Activated CD4-positive, alpha-beta T cell treated with anti-CD3 and anti-CD28 coated beads, Interleukin-2, amount 10 ng/mL, durations not matched to agents 24 days and 14 days (primary cell): Measurements from ENCODE around the gene ASPDH. TPM values are rescaled to one million over a fixed set of nuclear protein-coding genes. Genes with fewer than 3 reads are reported as not detected.
"Not testable (repeated sequence)": the region's sequence is repeated elsewhere in the genome, so short reads cannot be mapped to it uniquely, and the experiment has no call there.

Experiments used
- DNase-seq: peaks from one replicate; pipeline ENCODE4 v3.0.0; 2022
- H3K27ac Mint-ChIP-seq: one replicate; pipeline ENCODE4 v1.8.0; 2022; ENCODE audit warnings: mild to moderate bottlenecking, mixed read lengths
- H3K27me3 Mint-ChIP-seq: one replicate; pipeline ENCODE4 v1.8.0; 2022; ENCODE audit warnings: mixed read lengths
- H3K36me3 Mint-ChIP-seq: one replicate; pipeline ENCODE4 v1.8.0; 2022; ENCODE audit warnings: low read depth, mild to moderate bottlenecking, mixed read lengths
- H3K4me1 Mint-ChIP-seq: one replicate; pipeline ENCODE4 v1.8.0; 2021; ENCODE audit warnings: mixed read lengths
- H3K4me3 Mint-ChIP-seq: one replicate; pipeline ENCODE4 v1.8.0; 2022; ENCODE audit warnings: mild to moderate bottlenecking, moderate library complexity, mixed read lengths
- H3K9me3 Mint-ChIP-seq: one replicate; pipeline ENCODE4 v1.8.0; 2021; ENCODE audit warnings: mixed read lengths
- intact Hi-C: fragments of 100-400 bp; cut with micrococcal nuclease; formaldehyde crosslinking; loops from one replicate; pipeline ENCODE4 v1.15.1; 2023
- total RNA-seq: library from RNA; stranded (reverse); gene quantifications from 2 replicates; pipeline ENCODE4 v1.2.3, GENCODE V29; 2022

ASPDH gene
- total RNA-seq, 1 donor from 2014 or later: not detected

- intact Hi-C loops: no loop called here
- no peaks in the 10 kb centered on the region for H3K4me1 Mint-ChIP-seq
- H3K27me3 Mint-ChIP-seq: no peaks in the 10 kb centered on the region
- DNase-seq: no peak
- H3K4me3 Mint-ChIP-seq: no peak overlapping the region
- no peak overlapping the region for H3K27ac Mint-ChIP-seq
- no peaks in the 10 kb centered on the region for H3K36me3 Mint-ChIP-seq
- H3K9me3 Mint-ChIP-seq: peaks cover 4% of the 10 kb centered on the region
Measured at GRCh38 chr19:50535672-50536187, 22.0 kb upstream of the ASPDH start.

- Mint-ChIP-seq H3K4me1 (no peaks in the 10 kb centered on the region), H3K4me3 (no peak overlapping the region), H3K27me3 (no peaks in the 10 kb centered on the region), H3K27ac (no peak overlapping the region), H3K36me3 (no peaks in the 10 kb centered on the region), H3K9me3 (peaks cover 4% of the 10 kb centered on the region)
- intact Hi-C loops: no loop called here
- no peak for DNase-seq
Measured at GRCh38 chr19:50534478-50534877, 20.8 kb upstream of the ASPDH start.

GRCh38 chr19:50532952-50533351 is 19.2 kb upstream of the ASPDH start:
- no peak overlapping the region for H3K4me3 Mint-ChIP-seq
- intact Hi-C loops: no loop called here
- H3K27ac Mint-ChIP-seq: no peak overlapping the region
- no peaks in the 10 kb centered on the region for H3K36me3 Mint-ChIP-seq
- DNase-seq: no peak
- peaks cover 4% of the 10 kb centered on the region for H3K9me3 Mint-ChIP-seq
- H3K27me3 Mint-ChIP-seq: no peaks in the 10 kb centered on the region
- no peaks in the 10 kb centered on the region for H3K4me1 Mint-ChIP-seq

- DNase-seq: no peak
- intact Hi-C loops: no loop called here
- no peak overlapping the region for H3K4me3 Mint-ChIP-seq
- H3K9me3 Mint-ChIP-seq: peaks cover 4% of the 10 kb centered on the region
- no peaks in the 10 kb centered on the region for H3K36me3 Mint-ChIP-seq
- H3K27ac Mint-ChIP-seq: no peak overlapping the region
- H3K4me1 Mint-ChIP-seq: no peaks in the 10 kb centered on the region
- H3K27me3 Mint-ChIP-seq: no peaks in the 10 kb centered on the region
Measured at GRCh38 chr19:50531171-50531612, 17.5 kb upstream of the ASPDH start.

- H3K9me3 Mint-ChIP-seq, intact Hi-C loops, H3K4me1 Mint-ChIP-seq, H3K4me3 Mint-ChIP-seq, DNase-seq, H3K27ac Mint-ChIP-seq, H3K36me3 Mint-ChIP-seq, H3K27me3 Mint-ChIP-seq: not testable (repeated sequence)
Measured at GRCh38 chr19:50528052-50528451, 14.3 kb upstream of the ASPDH start.

- no peaks in the 10 kb centered on the region for H3K36me3 Mint-ChIP-seq
- intact Hi-C loops: no loop called here
- no peak for DNase-seq
- H3K4me3 Mint-ChIP-seq: no peak overlapping the region
- H3K27me3 Mint-ChIP-seq: no peaks in the 10 kb centered on the region
- no peaks in the 10 kb centered on the region for H3K9me3 Mint-ChIP-seq
- no peak overlapping the region for H3K27ac Mint-ChIP-seq
- H3K4me1 Mint-ChIP-seq: no peaks in the 10 kb centered on the region
Measured at GRCh38 chr19:50522881-50523280, 9.2 kb upstream of the ASPDH start.

GRCh38 chr19:50520822-50521465 is 7.2 kb upstream of the ASPDH start:
- H3K27ac Mint-ChIP-seq: no peak overlapping the region
- H3K36me3 Mint-ChIP-seq: no peaks in the 10 kb centered on the region
- no peaks in the 10 kb centered on the region for H3K9me3 Mint-ChIP-seq
- intact Hi-C loops: no loop called here
- H3K27me3 Mint-ChIP-seq: no peaks in the 10 kb centered on the region
- H3K4me1 Mint-ChIP-seq: no peaks in the 10 kb centered on the region
- no peak for DNase-seq
- no peak overlapping the region for H3K4me3 Mint-ChIP-seq

GRCh38 chr19:50519006-50519575 is 5.4 kb upstream of the ASPDH start:
- H3K4me3 Mint-ChIP-seq: no peak overlapping the region
- H3K27me3 Mint-ChIP-seq: peaks cover 3% of the 10 kb centered on the region
- H3K4me1 Mint-ChIP-seq: no peaks in the 10 kb centered on the region
- H3K9me3 Mint-ChIP-seq: no peaks in the 10 kb centered on the region
- no peak overlapping the region for H3K27ac Mint-ChIP-seq
- no peak for DNase-seq
- no peaks in the 10 kb centered on the region for H3K36me3 Mint-ChIP-seq
- intact Hi-C loops: loop anchor here (10.0 kb wide), 1 partner anchor 84 kb away; the partner anchor contains the start of gene MYBPC2

GRCh38 chr19:50518091-50519005 is 4.6 kb upstream of the ASPDH start:
- Mint-ChIP-seq H3K9me3 (no peaks in the 10 kb centered on the region), H3K4me3 (no peak overlapping the region), H3K27me3 (peaks cover 3% of the 10 kb centered on the region), H3K27ac (no peak overlapping the region), H3K4me1 (no peaks in the 10 kb centered on the region), H3K36me3 (no peaks in the 10 kb centered on the region)
- DNase-seq: no peak
- intact Hi-C loops: loop anchor here (10.0 kb wide), 1 partner anchor 84 kb away; the partner anchor contains the start of gene MYBPC2

- no peaks in the 10 kb centered on the region for H3K4me1 Mint-ChIP-seq
- H3K4me3 Mint-ChIP-seq: no peak overlapping the region
- H3K9me3 Mint-ChIP-seq: no peaks in the 10 kb centered on the region
- DNase-seq: no peak
- peaks cover 3% of the 10 kb centered on the region for H3K27me3 Mint-ChIP-seq
- intact Hi-C loops: loop anchor here (10.0 kb wide), 1 partner anchor 83 kb away; the partner anchor contains the start of gene MYBPC2
- no peak overlapping the region for H3K27ac Mint-ChIP-seq
- no peaks in the 10 kb centered on the region for H3K36me3 Mint-ChIP-seq
Measured at GRCh38 chr19:50517704-50518075, 4.0 kb upstream of the ASPDH start.

- DNase-seq: no peak
- intact Hi-C loops: loop anchor here (10.0 kb wide), 1 partner anchor 82 kb away; the partner anchor contains the start of gene MYBPC2
- Mint-ChIP-seq H3K4me1 (no peaks in the 10 kb centered on the region), H3K9me3 (no peaks in the 10 kb centered on the region), H3K4me3 (no peak overlapping the region), H3K27me3 (peaks cover 3% of the 10 kb centered on the region), H3K36me3 (no peaks in the 10 kb centered on the region), H3K27ac (no peak overlapping the region)
Measured at GRCh38 chr19:50516964-50517703, 3.4 kb upstream of the ASPDH start.

GRCh38 chr19:50516456-50516855 is 2.7 kb upstream of the ASPDH start:
- intact Hi-C loops: loop anchor here (10.0 kb wide), 1 partner anchor 82 kb away; the partner anchor contains the start of gene MYBPC2
- no peaks in the 10 kb centered on the region for H3K36me3 Mint-ChIP-seq

GRCh38 chr19:50515168-50515561 is 1.5 kb upstream of the ASPDH start:
- no peak for DNase-seq
- intact Hi-C loops: loop anchor here (10.0 kb wide), 1 partner anchor 80 kb away; the partner anchor contains the start of gene MYBPC2
- H3K36me3 Mint-ChIP-seq: peaks cover 1% of the 10 kb centered on the region
- no peak overlapping the region for H3K4me3 Mint-ChIP-seq
- H3K27me3 Mint-ChIP-seq: peaks cover 4% of the 10 kb centered on the region
- H3K9me3 Mint-ChIP-seq: no peaks in the 10 kb centered on the region
- peaks cover 12% of the 10 kb centered on the region for H3K4me1 Mint-ChIP-seq
- no peak overlapping the region for H3K27ac Mint-ChIP-seq

More at GRCh38 chr19:50516456-50516855, 2.7 kb upstream of the ASPDH start:
- DNase-seq: no peak
- H3K4me1 Mint-ChIP-seq: peaks cover 4% of the 10 kb centered on the region
- H3K27me3 Mint-ChIP-seq: peaks cover 3% of the 10 kb centered on the region
- H3K27ac Mint-ChIP-seq: no peak overlapping the region
- H3K9me3 Mint-ChIP-seq: no peaks in the 10 kb centered on the region
- no peak overlapping the region for H3K4me3 Mint-ChIP-seq
